Activated CD4-positive, alpha-beta T cell treated with anti-CD3 and anti-CD28 coated beads, Interleukin-2, amount 50 U/mL, for 4 hours (primary cell): ENCODE results near the gene ZC3H12D.
"Not testable (repeated sequence)": the region's sequence is repeated elsewhere in the genome, so short reads cannot be mapped to it uniquely, and the experiment has no call there.

Experiments
- DNase-seq, 2 experiments: peaks; one replicate each; pipeline ENCODE4 v3.0.0-alpha.2; 2020

ZC3H12D gene

DNA sequence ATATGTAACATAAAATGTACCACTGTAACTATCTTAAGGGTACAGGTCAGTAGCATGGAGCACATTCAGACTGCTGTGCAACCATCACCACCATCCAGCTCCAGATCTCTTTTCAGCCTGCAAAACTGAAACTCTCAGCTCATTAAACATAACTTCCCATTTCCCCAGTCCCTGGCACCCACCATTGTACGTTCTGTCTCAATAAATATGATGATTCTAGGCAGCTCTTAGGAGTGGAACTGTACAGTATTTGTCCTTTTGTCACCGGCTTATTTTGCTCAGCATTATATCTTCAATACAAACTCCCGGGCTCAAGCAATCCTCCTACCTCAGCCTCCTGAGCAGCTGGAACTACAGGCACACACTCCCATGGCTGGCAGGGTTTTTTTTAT, 1.5 kb downstream of the ZC3H12D start:
- no peak for DNase-seq

DNA sequence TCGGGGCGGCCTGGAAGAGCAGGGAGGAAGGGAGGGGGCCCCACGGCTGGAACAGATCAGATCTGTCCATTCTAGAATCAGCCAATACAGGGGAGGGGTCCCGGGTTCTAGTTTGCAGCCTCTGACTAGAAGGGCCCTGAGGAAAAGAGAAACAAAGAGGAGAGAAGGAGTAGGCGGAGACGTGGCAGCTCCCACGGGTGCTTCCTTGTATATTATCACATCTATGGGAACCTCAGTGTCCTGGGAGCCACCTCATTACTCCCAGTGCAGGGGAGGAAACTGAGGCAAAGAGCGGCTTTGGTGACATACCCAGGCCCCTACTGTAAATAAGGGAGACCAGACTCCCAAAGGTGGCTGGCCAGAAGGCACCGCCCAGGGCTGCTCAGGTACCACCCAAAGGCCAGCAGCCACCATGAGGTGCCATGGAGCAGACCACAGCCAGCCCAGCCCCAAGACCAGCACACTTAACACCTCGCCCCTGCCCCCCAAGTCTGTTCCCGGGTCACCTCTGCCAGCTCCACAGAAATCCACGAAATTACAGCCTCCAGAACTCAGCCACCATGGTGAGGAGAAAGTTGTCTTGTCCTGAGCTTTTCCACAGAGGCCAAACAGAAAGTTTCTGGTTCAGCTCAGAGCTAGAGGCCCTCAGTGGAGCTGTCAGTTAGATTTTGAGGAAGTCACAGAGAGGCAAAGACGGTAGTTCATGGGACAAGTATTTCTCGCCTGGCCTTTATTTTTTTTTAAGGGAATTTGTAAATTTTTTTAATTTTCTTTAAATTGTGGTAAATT, 2.1 kb downstream of the ZC3H12D start:
- no peak for DNase-seq

DNA sequence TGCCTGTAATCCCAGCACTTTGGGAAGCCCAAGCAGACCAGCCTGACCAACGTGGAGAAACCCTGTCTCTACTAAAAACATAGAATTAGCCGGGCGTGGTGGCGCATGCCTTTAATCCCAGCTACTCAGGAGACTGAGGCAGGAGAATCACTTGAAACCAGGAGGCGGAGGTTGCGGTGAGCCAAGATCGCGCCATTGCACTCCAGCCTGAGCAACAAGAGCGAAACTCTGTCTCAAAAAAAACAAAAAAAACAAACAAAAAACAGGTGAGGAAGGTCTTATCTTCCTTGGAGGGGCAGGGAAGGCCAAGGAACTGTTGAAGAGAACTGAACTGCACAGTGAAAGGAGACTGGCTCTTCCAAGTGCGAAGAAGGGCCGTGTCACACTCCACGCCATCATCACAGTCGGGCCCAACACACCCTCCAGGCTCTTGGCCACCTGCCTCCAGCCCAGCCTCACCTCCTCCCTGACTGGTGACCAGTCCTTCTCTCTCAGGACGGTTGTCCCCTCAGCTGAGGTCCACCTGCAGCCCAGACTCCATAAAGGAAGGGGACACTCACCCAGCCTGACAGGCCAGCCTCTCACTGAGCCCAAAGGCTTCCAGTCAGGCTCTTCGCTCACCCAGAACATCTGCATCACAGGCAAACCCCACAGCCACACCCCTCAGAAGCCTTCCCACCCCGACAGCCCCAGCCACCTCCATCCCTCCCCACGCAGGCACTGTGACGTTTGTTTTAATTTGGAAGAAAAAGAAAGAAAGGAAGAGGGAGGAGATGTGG, 4.1 kb downstream of the ZC3H12D start:
- peak; percentile 42 to 48 for DNase-seq

DNA sequence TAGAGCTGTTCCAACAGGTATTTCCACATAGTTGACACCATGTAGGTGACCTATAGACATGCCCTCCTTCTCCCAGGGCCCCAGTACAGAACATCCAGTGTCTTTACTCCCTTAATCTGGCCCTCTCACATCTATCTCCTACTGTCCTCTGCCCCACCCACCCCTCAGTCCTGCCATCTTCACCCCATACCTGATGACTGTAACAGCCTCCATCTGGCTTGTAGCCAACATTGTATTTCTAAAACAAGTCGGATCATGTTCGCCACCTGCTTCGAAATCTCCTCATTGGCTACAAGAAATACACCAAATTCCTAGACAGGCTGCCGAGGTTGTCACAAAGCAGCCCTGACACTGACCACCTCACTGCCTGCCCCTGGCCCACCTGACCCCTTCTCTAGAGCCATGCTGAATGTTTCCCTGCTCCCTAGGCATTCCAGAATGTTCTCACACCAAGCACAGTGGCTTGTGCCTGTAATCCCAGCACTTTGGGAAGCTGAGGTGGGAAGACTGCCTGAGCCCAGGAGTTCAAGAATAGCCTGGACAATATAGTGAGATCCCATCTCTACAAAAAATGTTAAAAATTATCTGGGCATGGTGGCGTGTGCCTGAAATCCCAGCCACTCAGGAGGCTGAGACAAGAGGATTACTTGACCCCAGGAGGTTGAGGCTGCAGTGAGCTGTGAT, 6.0 kb downstream of the ZC3H12D start:
- no peak for DNase-seq

DNA sequence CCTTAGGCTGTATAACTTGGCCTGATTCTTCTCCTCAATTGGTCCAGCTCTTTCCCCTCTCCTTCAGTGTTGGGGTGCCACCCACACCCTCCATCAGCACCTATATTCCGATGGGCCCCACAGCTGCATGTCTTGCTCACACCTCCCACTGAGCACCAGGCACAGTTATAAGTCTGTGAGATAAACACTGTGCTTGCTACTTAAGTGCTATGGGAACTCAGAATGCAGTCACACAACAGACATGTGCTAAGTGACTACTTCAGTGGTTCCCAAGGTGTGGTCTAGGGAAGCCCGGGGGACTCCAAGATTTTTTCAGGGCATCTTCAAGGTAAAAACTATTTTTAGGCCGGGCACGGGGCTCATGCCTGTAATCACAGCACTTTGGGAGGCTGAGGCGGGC, 7.3 kb downstream of the ZC3H12D start:
- no peak for DNase-seq

DNA sequence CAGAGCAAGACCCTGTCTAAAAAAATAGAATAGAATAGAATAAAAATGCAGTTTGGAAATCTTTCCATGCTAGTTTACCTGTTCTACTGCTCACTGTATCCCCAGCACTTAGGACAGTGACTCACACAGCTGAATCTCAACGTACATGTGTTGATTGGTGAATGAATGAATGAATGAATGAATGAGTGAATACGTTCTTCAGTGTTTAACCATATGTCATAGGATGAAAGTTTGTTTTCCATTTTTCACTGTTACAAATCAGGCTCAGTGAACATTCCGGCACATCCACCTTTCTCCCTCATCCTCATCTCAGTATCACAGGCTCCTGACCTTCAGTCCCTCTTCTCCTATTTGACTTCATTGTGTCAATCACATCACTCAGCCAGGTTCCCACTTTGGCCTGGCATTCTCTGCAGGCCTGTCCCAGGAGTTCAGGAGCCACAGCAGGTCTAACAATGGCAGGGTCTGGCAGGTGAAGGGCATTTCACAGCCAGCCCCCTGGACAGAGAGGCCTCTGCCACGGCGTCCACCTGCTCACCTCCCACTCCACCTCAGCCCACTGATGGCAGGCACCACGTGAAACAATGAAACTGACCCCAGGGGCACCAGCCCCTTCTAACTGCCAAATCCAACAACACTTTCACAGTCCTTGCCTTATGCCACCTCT, 7.9 kb downstream of the ZC3H12D start:
- DNase-seq, result no peak

DNA sequence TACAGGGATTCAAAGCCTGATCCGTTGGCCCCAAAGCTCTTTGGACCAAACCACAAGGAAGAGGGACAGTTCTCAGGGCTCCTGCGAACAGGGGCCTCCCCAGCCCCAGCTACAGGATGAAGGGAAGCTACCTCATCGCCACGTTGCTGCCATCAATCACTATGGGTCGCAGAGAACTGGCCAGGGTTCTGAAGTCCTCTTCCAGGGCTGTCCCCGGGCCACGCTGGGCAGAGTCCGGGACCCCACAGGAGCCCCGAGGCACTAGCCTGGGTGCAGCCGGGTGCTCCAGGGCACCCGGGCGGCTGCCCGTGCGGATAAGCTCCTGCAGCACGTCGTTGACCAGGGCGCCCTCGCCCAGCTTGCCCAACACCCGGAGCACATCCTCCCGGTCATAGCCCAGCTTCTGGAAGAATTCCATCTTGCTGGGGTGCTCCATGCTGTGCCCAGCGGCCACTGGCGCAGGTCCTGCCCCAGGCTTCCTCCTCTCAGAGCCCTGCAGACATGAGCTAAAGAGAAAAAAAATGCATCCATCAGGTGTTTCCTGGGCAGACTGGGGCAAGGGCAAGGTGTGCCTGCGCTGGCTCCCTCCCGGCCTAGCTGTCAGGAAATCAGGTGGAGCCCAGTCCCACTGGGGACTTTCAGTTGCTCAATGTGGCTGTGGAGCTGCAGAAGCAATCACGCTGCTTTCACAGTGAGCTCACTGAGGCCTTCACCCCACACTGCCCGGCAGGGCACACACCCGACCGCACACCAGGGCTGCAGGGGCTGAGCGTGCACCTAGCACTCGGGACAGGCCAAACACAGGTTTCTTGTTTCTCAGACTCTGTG, 10.5 kb downstream of the ZC3H12D start:
- no peak for DNase-seq

DNA sequence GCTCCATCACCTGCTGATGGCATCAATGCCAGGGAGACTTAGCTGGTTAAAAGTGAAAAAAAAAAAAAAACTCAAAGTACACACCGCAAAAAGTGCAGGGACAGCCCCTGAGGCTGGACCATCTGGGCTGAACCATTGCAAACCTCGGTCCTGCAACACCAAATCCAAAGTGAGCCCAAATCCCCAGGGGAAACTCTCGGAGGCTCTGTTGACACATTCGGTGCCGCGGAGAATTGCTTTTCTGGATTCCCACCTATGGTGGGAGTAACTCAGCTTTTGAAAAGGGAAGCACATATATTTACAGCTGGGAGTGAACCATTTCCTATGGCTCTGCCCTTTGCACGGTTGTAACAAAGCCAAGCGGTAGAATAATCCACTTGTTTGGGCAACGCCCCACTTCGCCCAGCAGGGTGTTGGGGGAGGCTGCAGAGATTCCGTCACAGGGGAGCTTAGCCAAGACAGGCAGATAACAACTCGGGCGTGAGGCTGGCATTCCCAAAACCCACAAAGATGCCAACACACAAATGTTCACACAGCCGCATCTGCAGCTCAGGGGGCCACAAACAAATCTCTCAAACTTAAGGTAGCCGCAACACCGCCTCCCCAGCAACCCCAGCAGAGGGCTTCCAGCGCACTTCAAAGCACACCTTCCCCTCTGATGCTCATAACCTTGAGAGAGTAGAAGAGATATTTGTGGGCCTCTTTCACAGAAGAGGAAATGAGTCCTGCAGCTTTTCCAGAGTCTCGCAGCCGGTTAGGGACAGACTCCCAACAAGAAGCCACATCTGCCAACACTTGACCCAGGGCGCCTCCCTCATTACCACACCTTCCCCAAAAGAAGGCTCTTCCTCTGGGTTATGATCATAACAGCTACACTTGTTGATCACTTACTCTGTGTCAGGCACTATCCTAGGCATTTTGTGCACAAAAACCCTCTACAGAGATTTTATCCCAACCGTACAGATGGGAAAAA, 11.4 kb downstream of the ZC3H12D start:
- no peak for DNase-seq

DNA sequence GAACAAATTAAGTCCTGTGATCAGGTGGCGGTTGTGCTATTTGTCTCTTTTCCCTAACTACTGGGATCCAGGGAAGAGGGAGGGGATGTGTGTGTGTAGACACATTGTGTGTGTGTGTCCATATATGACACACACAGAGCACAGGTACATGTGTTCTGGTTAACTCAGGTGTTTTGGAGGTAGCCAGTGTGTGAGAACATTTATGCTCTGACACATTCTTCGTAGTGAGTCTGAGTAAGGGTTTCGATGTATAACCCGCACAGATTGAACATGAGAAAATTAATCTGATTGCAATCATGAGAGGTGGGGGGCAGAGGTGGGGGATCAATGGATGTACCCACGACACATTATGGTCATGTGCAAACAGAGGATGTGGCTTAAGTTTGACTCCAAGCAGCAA, 12.6 kb downstream of the ZC3H12D start:
- DNase-seq, result no peak

DNA sequence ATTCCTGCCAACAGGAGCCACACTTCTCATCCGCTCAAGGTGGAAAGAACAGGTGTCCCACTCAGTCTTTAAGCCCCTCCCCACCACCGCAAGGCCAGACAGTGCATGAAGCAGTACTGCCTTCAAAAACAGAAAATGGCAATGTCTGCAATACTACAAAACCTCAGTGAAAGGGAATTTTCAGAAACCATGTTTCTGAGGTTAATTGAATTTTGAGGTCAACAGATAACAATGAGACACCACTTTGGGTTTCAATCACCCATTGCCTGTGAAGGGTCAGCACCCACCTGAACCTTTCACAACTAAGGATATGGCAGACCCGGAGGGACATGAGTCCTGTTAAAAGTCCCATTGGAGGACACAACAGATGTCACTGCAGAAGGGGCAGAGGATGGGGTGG, 13.0 kb downstream of the ZC3H12D start:
- no peak for DNase-seq

DNA sequence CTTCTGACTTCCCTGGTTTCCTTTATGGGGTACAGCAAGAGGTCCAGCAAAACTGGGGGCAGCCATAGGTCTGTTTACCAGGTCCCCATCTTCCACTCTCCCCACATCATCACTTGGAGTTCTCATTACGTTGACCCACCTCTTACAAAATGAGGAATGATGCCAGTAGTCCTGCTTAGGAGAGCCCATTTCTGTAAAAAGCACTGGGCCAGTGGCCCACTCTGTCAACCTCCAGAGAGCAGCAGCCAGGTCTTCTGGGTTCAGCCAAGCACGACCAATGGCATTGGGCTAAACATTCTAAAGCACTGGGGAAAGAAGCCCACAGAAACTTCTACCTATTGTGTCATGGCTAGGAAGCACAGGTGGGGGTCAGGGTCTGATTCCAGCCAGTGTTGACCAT, 13.9 kb downstream of the ZC3H12D start:
- DNase-seq, result no peak

DNA sequence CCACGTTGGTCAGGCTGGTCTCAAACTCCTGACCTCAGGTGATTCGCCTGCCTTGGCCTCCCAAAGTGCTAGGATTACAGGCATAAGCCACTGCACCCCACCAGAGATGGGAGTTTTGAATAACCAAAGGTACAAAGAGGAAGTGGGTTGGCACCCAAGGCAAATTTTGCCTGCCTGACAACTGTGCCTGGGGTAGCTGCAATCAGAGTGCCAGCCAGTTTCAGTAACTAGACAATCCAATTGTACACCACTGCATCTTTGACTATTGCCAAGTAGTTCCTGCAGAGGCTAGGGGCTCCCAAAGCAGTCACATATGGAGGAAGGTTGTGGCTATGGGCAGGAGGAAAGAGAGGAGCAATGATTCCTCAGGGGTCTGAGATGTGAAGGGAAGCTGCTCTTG, 16.6 kb downstream of the ZC3H12D start:
- DNase-seq, result no peak

DNA sequence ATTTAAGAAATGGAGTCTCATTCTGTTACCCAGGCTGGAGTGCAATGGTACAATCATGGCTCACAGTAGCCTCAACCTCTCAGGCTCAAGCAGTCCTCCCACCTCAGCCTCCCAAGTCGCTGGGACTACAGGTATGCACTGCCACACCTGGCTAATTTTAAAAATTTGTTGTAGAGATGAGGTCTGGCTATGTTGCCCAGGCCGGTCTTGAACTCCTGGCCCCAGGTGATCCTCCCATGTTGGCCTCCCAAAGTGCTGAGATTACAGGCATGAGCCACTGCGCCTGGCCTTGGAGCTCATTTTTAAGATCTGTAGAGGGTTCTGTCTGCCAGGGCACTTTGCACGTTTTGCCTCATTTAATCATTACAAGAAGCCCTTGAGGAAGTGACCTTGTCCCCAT, 17.5 kb downstream of the ZC3H12D start:
- no peak for DNase-seq

DNA sequence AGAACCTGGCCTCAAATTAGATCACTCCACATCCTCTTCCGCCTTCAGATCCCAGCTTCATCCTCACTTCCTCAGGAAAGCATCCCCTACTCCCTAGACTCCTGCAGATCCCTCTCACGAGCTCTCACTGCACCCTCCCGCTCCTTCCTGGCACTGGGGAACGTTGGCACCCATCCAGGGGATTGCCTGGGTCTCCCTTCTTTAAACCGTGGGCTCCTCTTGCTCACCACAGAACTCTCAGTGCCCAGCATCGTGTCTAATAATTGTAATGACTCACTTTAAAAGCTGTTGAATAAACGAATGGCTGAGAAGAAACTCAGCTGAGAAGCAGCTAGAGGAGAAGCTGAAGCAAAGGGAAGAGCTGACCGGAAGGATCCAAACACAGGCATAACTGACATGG, 20.4 kb downstream of the ZC3H12D start:
- no peak for DNase-seq

DNA sequence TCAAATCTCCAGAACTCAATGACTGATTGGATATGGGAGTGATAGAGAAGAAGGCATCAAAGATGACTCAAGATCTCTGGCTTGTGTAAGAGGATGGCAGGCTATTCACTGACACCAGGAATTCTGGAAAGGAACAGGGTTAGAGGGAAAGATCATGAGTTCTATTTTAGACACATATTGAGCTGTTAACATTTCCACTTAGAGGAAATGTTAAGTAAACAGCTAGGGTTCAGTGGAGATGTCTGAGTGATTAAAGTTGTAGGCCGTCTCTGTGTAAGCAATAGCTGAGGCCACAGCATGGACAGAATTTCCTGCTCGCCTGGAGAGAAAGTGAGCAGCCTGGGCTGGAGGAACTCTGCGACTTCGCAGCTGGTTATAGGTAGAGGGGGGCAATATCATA, 21.0 kb downstream of the ZC3H12D start:
- no peak for DNase-seq

DNA sequence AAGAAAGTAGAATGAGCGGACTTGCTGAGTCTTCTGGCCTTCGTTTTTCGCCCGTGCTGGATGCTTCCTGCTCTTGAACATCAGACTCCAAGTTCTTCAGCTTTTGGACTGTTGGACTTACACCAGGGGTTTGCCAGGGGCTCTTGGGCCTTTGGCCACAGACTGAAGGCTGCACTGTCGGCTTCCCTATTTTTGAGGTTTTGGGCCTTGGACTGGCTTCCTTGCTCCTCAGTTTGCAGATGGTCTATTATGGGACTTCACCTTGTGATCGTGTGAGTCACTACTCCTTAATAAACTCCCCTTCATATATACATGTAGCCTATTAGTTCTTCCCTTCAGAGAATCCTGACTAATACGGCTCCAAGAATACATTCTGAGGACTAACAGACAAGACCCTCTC, 22.1 kb downstream of the ZC3H12D start:
- DNase-seq, result not testable (repeated sequence)

DNA sequence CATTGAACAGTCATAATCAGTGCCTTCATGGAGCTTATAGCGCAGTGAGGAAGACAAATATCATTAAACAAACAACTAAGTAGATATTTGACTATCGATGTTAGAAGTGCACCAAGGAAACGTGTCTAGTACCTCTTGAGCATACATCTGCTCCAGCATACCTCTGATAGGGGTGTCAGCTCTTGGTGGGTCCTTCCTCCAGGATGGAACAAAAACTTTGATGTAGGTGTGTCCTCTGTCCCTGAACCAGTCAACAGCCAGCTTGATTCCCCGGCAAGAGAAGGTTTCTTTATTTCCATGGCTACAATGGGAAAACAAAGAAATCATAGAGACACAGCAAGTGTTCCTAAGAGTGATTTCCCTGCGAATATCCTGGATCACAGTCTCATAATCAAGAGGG, 23.1 kb downstream of the ZC3H12D start:
- no peak for DNase-seq

DNA sequence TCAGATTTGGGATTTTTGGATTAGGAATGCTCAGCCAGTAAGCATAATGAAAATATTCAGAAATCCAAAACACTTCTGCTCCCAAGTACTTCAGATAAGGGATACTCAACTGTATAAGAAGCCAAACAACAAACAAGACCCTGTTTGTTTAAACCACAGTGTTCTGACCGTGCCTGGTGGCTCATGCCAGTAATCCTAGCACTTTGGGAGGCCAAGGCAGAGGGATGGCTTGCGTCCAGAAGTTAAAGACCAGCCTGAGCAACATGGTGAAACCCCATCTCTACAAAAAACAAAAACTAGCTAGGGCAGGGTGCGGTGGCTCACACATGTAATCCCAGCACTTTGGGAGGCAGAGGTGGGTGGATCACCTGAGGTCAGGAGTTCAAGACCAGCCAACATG, 24.6 kb downstream of the ZC3H12D start:
- DNase-seq, result not testable (repeated sequence)

DNA sequence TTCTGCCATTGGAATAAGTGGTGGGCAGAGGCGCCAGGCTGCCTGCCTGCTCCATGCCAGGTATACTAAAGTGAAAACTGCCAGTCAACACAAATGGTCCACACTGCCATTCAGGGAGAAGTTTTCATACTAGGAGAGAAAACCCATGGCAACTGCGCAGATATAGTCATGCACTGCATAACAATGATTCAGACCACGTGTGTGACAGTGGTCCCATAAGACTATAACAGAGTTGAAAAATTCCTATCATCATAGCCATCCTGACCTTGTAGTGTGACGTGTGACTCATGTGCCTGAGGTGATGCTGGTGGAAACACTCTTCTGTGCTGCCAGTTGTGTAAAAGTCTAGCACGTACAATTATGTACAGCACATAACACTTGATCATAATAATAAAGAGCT, 25.1 kb downstream of the ZC3H12D start:
- no peak for DNase-seq

DNA sequence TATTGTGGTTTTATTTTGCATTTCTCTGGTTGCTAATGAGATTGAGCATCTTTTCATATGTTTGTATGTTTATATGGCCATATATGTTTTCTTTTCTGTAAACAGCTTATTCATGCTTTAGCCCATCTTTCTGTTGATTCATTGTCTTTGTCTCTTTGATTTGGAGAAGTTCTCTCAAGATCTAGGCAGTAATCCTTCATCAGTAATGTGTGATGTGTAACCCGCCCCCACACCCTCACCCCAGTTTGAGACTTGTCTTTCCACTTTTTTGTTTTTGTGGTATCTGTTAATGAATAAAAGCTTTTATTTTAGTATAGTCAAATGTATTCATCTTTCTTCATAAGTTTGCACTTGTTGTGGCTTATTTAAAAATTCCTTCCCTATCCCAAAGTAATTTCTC, 26.0 kb downstream of the ZC3H12D start:
- DNase-seq, result no peak

DNA sequence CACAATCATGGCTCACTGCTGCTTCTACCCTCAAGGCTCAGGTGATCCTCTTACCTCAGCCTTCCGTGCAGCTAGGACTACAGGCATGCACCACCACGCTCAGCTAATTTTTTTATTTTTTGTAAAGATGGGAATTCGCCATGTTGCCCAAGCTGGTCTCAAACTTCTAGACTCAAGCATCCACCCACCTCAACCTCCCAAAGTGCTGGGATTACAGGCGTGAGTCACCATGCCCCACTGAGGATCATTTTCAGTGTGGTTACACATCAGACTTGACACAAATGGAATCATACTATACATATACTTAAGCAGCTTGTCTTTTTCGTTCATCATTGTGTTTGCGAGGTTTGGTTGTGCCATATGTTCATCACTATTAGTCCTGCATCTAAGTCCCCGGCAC, 26.6 kb downstream of the ZC3H12D start:
- DNase-seq, result no peak
